Heart left ventricle (tissue), 13 donors: ENCODE data around the gene MSI2.

ENCODE experiments used
- POLR2A ChIP-seq, 2 donors: fragments of 450-650 bp; IDR thresholded peaks; one replicate each; pipeline ENCODE4 v1.6.1; 2017; ENCODE audit warnings: antibody characterized with exemption in 2 of 2, mild to moderate bottlenecking in 2 of 2, moderate library complexity in 2 of 2
- TF ChIP-seq, protein P1 (sequence below), 12 donors: fragments of 200-600 bp; sonication (generic) in 4 of 12; IDR thresholded peaks; one replicate each; pipeline versions ENCODE4 v1.5.0 to v1.8.0; 2018 to 2022; ENCODE audit warnings: antibody characterized with exemption in 12 of 12, mild to moderate bottlenecking in 5 of 12
- donor health status: ischemic (EF 13 %, LVEDD 7.1; RV severe dilation, severe dysfunction).
- donor health status: DM: no; HTN: yes; CAD: no.
- donor health status: DM: no; HTN: no; CAD: no.
- donor health status: ischemic (EF 25% LVEDD 6.9; RV normal size, moderate dysfunction).
- donor health status: ischemic (EF 25% LVEDD 5.7; RV mildly dilated, moderate dysfunction).
- donor health status: ischemic (EF 35%, LVEDD 5.7; RV mildly dilated, moderate dysfunction).
- donor health status: nonischemic (EF 11% LVEDD 7.7; RV severe dilation, severe dysfunction).
- donor health status: DM: yes; HTN: yes; CAD: no.
- donor health status: PGD.
- donor health status: ischemic (EF 29% LVEDD 5.4; RV normal size, mild dysfunction).
- donor health status: nonischemic (EF 23%, LVEDD 6.1; RV moderate dilation, normal function).

DNA sequence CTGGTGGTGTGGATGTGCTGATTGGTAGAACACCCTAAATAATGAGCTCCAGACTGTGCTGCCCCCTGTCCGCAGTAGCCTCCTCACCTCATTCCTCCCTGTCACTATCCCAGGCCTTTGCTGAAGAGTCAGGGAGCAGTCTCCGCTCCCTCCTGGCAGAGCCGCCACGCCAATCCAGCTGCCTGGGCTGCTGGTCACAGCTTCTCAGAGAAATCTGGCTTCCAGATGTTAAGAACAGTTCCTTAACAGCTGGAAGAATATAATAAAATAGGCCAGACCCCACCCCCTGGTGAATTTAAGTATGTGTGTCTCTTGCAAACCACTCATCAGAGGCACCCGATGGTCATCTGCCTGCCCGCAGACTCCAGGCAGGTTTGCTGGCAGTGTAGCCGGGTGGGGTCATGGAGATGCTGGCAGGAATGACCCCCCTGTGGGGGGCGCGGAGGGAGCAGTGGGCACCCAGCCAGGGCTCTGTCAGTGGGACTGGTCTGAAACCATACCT is 327.8 kb downstream of the MSI2 start:
- TF ChIP-seq, protein P1, sequence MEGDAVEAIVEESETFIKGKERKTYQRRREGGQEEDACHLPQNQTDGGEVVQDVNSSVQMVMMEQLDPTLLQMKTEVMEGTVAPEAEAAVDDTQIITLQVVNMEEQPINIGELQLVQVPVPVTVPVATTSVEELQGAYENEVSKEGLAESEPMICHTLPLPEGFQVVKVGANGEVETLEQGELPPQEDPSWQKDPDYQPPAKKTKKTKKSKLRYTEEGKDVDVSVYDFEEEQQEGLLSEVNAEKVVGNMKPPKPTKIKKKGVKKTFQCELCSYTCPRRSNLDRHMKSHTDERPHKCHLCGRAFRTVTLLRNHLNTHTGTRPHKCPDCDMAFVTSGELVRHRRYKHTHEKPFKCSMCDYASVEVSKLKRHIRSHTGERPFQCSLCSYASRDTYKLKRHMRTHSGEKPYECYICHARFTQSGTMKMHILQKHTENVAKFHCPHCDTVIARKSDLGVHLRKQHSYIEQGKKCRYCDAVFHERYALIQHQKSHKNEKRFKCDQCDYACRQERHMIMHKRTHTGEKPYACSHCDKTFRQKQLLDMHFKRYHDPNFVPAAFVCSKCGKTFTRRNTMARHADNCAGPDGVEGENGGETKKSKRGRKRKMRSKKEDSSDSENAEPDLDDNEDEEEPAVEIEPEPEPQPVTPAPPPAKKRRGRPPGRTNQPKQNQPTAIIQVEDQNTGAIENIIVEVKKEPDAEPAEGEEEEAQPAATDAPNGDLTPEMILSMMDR (IDR thresholded peaks at IDR 0.05), result no peak
- no peak for TF ChIP-seq POLR2A (IDR thresholded peaks at IDR 0.05)
